HG03060 (cell line): ENCODE results near the gene LETM1.
"Not testable (repeated sequence)": the region's sequence is repeated elsewhere in the genome, so short reads cannot be mapped to it uniquely, and the experiment has no call there.

Experiments used
- ATAC-seq: cut with Tn5 transposase; IDR thresholded peaks from one replicate; pipeline ENCODE4 v1.9.1; 2021; ENCODE audit warnings: low read depth, moderate number of reproducible peaks; ENCODE audit not compliant: unreplicated experiment

LETM1 gene

DNA sequence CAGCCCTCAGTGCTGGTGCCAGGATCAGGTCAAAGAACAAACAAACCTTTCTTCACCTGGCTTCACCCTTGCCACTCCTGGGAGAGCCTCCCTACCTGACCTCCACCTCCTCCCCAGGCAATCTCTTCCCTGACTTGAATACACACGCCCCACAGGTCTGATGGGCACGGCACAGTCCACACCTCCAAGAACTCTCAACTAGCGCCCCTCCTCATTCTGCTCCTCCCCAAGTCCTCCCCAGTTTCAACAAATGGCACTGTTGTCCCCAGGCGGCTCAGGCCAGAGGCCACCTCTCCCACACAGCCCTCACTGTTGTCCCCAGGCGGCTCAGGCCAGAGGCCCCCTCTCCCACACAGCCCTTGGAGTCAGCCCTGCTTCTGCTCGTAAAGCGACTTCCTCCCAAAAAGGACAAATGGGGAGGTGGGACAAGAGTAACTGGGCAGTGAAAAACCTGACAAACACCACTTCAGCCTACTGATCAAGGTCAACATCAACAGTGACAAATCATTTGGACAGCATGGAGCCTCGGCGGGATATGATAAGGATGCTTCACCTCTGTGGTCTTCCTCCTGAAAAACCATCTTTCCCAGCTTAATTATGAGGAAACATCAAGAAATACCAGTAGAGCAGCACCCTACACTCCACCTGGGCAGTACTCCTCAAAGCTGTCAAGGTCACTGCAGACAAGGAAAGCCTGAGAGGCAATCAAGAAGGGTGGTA is 2.9 kb downstream of the LETM1 start:
- no peak for ATAC-seq

DNA sequence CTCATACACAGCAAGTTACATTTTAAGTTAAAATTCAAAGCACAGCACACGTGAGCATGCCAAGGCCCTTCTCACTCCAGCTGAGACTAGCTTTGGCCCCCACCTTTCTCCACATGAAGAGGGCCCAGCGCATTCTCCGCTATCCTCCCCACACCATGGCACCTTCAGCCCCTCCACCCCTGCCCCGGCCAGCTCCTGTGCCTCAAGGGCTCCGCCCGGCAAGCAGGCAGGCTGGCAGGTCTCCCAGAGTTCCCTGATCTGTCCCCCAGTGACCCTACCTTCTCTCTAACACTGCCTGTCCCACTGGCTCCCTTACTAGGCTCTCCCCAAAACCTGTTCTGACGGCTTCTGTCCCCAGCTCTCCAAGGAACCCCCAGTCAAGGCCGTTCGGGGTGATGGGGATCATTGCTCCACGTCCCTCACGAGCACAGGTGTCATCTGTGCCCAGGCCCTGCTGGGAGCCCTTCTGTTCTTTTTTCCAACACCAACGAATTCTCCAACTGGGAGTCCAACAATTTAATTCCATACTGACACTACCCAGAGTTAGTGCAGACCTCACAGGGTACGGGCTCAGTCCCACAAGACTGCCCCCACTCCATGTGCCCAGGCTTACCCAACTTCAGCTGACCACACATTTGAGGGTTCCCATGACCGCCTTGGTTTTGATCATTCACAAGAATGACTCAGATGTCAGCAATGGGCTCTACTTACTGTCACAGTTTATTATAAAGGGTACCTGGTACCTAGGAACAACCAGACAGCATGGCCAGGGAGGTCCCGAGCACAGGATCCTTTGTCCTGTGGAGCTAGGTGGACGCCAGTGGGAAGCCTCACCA is 4.2 kb downstream of the LETM1 start:
- ATAC-seq = no peak

DNA sequence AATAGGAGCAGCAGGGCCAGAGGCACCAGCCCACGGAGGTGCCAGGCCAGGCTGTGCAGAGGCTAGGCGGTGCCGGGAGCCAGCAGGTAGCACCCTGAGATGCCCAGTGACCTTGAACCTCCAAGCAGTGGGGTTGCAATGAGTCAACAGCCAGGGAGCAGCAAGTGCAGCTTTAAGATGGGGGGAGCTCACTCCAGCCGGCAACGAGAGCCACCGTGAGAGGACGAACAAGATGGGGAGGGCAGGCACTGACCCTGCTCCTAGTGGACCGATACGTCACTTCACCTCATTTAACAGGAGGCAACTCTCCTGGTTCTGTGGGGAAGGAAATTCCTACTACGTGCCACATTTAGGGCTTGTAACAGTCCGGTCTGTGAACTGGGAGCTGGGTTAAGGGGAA is 4.8 kb downstream of the LETM1 start:
- ATAC-seq = no peak

DNA sequence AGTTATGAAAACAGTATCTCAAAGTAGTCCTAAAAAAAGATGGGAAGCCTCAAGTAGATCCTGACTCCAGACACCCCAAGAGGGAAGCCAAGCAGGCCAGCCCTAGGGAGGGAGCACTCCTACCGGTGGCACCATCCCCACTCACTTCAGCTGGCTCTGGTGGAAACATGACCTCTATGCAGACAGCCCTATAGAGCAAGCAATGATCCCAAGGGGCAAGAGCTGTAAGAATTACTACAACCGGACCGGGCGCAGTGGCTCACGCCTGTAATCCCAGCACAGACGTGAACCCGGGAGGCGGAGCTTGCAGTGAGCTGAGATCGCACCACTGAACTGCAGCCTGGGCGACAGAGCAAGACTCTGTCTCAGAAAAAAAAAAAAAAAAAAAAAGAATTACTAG is 5.7 kb downstream of the LETM1 start:
- ATAC-seq = no peak

DNA sequence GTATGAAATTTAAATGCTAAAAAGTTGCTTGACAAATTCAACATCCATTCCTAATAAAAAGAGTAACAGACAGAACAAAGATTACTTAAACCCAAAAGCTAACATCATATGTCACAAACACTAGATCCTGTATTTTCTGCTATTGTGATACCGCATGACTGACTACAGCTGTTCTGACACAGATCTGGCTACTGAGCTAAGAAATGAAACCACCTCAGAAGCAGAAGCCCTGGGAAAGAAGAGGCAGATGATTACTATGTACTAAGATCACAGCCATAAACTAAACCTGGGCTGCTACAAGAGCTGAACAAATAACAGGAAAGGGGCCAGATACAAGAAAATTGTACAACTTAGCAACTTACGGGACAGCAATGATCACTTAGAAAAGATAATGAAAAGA is 9.4 kb downstream of the LETM1 start:
- no peak for ATAC-seq

DNA sequence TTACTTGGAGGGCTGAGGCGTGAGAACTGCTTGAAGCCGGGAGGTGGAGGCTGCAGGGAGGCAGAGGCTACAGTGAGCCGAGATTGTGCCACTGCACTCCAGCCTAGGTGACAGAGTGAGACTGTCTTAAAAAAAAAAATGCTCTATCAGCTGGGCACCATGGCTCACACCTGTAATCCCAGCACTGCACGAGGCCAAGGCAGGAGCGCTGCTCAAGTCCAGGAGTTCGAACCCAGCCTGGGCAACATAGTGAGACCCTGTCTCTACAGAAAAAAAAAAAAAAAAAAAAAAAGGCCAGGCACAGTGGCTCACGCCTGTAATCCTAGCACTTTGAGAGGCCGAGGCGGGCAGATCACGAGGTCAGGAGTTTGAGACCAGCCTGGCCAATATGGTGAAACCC is 11.3 kb downstream of the LETM1 start:
- ATAC-seq = not testable (repeated sequence)

DNA sequence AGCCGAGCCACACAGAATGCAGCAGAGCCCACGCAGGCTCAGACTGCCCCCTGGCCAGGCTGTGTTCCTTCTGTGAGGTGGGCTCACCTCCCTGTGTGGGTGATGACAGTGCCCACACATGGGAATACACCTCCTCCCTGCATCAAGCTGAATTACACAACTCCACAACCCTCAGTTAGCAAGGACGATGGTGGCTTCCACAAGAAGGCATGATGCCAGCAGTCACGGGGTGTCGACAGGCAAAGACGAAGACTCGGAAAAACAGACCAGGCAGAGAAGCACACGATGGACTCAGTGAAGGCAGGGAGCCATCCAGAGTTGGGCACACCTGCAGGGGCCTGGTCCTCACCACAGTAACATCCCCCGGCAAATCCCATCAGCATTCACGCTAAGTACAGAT is 12.1 kb downstream of the LETM1 start:
- ATAC-seq = no peak

DNA sequence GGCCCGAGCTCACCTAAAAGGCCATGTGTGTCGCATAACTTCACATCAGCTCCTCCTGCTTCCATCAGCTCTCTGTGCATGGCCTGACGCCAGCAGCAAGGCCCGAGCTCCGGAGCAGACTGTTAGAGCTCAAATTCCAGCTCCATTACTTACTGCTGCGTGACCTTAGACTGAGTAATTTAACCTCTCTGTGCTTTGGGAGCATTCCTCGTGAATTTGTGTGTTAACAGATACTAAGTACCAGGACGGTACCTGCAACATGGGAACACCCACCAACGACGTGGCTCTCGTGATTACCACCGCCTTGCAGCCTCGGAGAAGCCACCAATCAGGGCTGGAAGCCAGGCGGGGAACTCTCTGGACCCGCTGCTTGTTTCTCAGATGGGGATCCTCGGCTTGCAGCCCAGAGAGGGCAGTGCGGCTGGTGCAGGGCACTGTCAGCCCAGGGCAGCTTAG is 12.9 kb downstream of the LETM1 start:
- no peak for ATAC-seq

DNA sequence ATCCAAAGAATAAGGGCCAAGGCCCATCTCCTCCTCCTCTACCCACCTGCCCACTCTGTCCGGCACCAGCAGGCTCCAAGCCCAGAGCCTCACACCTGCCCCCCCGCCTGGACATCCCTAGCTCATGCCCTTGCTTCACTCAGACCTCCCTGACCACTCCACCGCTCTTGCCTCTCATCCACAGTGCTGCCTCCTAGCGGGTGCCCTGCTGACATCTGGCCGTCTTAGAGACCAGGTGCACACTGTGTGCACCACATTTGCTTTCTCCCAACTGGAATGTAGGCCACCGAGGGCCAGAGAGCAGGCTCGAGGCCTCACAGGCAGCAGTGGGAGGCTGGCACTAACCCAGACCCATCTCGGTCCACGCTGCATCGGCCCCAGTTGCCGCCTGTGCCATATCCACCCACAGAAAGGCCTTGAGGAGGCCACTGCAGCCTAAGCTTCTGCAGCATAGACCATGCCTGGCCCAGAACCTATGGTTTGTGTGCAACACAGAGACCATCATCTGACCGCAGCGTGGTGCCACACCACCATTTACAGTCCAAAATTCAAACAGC is 13.5 kb downstream of the LETM1 start:
- no peak for ATAC-seq

DNA sequence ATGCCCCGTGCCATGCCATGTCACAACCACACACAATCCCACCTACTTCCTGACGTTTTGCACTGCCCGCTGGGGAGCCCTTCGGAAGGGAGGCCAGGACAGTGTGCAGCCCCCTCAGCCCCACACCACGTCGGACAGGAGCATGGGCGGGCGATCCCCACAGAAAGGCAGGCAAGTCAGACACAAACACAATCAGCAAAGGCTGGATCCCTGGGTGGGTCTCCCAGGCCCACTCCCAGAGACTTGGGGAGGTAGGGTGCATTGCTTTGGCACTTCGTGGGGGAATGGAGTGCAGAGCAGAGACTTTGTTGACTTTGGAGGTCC is 14.1 kb downstream of the LETM1 start:
- ATAC-seq = no peak

DNA sequence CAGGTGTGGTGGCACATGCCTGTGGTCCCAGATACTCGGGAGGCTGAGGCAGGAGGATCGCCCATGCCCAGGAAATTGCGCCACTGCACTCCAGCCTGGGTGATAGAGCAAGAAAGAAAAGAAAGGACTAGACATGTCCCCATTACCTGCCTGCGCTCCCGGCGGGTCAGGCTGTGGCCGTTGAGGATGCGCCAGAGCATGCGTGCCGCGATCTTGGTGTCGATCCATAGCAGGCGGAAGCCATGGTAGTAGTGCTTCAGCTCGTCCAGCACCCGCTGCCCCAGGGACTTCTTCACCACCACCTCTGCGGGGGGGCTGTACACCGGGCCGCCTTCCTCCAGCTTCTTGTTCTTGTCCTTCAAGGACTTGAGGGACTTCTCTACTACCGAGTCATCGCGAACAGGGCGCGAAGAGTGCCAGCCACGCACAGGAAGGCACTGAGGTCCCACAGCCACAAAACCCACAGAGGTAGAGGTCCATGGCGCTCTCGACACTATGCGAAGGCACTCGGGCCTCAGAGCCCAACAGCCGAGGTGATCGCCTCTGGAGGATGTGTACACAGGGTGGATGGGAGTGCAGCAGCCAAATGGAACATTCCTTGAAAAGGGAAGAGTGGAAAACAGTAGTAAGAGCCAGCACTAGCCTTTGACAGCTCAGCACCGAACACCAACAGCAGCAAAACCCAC is 14.6 kb downstream of the LETM1 start:
- no peak for ATAC-seq

DNA sequence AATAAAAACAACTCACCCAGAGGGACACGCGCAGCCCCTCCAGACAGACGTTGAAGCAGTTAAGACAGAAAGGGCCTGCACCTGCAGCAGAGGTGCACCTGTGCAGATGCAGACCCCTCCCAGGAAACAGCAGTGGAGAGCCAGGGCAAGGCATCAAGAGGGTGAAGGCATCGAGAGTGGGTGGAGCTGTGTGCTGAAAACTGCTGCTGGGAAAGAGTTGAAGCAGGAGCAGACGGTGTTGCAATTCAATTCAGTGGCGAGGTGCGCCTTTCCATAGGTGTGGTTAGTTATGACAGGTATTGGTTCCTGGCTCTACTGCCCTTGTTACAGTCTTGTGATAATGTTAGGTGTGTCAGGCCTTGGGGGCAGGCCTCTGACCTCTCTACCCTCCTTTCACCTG is 16.7 kb downstream of the LETM1 start:
- no peak for ATAC-seq

DNA sequence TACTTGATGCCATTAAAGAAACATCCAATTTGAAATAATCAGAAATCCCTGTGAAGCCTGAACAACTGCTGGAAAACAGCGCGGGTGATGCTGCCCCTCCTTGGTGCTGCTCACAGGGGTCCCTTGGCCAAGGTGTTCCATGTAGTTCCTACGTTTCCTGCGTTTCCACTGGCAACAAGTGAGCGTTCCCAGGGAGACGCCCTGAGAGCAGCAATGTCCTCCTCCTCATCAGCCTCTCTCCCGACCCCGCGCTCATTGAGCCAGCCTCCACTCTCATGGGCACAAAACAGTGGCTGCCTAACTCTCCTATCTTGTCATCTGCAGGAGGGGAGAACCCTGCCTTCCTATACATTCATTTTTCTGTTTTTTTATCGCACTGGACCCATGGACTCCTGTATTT is 18.9 kb downstream of the LETM1 start:
- ATAC-seq = no peak

DNA sequence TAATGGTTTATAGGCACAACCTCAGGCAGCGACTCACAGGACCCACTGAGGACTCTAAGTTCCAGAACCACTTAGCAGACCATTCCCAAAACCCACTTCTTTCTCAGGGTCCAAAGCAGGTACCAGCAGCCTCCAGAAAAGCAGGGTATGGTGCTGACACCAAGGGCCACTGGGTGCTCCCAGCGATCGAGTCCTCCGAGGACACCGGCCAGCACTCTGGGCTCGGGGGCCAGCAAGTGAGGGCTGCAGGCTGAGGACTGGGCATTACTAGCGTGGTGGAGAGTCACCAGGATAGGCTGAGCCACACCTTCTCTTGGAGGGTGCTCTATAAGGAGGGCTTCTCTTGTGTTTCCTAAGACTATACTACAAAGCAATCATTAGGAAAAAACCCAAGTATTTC is 19.3 kb downstream of the LETM1 start:
- no peak for ATAC-seq

DNA sequence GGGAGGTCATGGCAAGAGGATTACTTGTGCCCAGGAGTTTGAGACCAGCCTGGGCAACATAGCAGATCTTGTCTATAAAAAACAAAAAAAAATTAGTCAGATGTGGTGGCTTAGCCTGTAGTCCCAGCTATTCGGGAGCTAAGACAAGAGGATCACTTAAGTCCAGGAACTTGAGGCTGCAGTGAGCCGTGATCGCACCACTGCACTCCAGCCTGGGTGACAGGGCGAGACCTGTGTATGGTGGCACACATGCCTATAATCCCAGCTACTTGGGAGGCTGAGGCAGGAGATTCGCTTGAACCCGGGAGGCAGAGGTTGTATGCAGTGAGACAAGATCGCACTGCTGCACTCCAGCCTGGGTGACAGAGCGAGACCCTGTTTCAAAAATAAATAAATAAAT is 20.1 kb downstream of the LETM1 start:
- ATAC-seq = not testable (repeated sequence)

DNA sequence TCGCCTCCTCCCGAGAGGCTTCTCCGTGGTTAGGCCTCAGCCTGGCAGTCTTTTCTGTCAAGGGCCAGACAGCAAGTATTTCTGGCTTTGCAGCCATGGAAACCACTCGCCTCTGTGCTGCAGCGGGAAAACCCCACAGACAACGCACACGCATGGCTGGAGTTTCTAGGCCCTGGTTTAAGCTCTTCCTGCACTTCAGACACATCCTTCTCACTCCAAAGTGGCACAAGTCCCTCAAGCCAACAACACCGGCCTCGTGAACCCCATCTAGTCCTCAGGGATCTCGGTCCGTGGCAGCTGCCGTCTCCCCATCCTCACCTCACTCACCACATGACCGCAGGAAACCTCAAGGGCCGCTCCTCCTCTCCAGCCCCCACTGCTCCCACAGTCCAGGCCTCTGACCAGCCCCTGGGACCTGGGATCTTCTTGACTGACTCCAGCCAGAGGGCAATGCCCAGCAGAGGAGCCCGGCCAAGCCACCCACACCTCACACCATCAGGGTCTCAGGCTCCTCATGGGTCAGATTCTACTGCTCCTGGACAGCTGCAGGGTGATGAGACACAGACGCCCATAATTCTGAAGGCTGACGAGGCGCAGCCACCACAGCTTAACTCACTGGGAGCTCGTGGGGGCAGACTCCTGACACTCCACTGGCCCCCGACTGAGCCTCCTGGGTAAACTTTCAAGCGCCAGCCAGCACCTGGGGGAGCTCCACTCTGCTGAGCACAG is 21.7 kb downstream of the LETM1 start:
- ATAC-seq = no peak

DNA sequence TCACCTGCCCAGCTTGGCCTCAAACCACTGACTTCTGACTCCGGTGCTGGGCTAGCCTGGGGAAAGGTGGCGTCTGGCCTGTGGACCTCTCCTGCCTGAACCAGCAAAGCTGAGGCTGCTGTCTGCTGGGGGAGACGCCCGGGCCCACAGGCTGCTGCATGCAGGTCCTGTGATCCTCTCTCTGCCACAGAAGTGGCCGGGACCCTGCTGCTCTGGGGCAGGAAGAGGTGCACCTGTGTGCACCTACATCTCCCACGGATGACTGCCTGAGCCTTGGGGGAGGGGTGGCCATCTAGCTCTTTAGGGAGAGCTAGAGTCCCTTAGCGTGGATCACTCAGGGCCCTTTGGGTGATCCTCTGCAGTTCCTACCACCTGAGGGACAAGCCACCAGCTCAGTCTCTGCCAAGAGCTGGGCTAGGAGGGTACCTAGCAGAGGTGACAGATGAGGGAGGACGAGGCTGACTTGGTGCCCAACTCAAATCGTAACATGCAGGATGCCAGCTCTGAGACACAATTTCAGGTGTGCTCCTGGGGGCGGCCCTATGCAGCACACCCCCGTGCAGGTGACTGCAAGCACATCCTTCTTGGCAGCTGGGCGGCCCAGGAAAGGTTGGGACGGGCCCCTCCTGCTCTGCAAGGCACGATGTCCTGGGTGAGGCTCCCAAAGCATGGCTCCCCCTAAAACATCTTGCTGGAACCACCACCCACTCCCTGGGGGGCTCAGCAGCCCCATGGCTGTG is 22.5 kb downstream of the LETM1 start:
- no peak for ATAC-seq

DNA sequence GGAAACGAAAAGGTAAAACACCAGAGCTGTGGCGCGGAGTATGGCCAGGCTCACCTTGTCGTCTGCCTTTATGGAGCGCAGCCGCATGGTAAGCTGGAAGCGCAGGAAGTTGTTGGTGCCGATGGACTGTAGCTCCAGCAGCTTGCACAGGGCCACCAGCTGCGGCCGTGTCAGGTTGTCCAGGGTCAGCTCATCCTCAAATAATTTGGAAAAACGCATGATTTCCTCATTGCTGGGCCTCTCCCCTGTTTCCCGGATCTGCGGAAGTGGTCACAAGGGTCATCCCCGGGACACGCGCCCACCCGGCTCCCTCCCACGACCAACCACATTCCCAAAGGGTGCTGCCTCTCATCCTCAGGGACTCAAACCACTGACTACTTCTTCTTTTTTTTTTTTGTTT is 23.3 kb downstream of the LETM1 start:
- ATAC-seq = no peak

DNA sequence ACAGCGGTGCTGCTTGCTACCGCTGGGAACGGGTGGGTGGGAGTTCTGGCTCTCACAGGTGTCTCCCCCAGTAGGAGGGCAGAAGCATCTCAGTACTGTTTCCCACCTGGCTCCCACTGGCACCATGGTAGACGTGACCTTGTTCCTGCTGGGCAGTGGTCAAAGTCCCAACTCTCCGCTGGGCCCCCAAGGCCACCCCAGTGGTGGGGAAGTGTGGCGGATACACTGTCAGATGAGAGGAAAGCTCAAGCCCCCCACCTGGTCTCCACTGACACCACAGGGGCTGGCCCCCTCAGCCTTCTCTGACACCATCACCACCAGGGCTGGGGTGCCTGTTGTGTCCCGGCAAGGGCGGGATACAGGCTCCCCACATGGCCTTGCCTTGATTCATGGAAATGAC is 24.6 kb downstream of the LETM1 start:
- ATAC-seq = no peak

DNA sequence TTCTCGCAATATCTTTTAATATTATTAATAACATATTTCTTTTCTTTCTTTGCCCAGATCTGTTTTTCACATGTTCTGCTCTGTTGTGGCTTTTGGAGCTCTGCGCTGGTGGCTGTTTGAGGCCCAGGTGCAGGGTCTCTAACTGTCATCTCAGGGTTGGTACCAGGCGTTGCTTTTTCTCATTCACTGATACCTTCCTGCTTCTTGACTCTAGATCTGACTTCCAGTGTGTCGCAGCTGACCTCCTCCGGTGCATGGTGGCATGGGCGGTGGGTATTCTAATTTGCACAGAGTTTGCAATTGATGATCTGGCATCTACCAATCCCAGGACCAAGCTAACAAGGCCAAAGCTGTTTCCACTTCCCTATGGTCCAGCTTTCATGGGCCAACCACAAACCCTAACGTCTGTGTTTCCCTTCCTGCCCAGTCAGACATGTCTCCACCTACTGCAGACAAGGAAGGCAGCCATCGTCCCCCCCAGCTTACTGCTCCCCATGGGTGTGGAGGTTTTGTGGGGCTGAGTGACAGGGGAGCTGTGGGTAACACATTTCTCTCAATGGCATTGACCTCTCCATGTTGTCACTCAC is 25.2 kb downstream of the LETM1 start:
- ATAC-seq = no peak
